GM21529 (cell line): ENCODE results near the gene HPF1.
A peak's percentile ranks its signal among the peaks of the same experiment; 100 is the strongest.
"Not testable (repeated sequence)": the region's sequence is repeated elsewhere in the genome, so short reads cannot be mapped to it uniquely, and the experiment has no call there.

Experiments used
- ATAC-seq: cut with Tn5 transposase; IDR thresholded peaks from one replicate; pipeline ENCODE4 v1.9.1; 2021; ENCODE audit not compliant: unreplicated experiment

The HPF1 gene

GRCh38 chr4:169741569-169741968 is 16.2 kb downstream of the HPF1 start:
- no peak for ATAC-seq

- not testable (repeated sequence) for ATAC-seq
These were observed 19.1 kb downstream of the HPF1 start for GRCh38 chr4:169738604-169739003.

- ATAC-seq = no peak
These were observed 27.2 kb downstream of the HPF1 start for GRCh38 chr4:169730564-169730963.

- ATAC-seq = peak; percentile 59
These were observed 30.1 kb downstream of the HPF1 start for GRCh38 chr4:169727616-169728015.

- no peak for ATAC-seq
These were observed 33.5 kb downstream of the HPF1 start for GRCh38 chr4:169724260-169724659.

GRCh38 chr4:169723207-169723965 is 34.4 kb downstream of the HPF1 start:
- no peak for ATAC-seq

- no peak for ATAC-seq
These were observed 37.2 kb downstream of the HPF1 start for GRCh38 chr4:169720529-169720928.

- ATAC-seq = no peak
These were observed 41.1 kb downstream of the HPF1 start for GRCh38 chr4:169716677-169717076.

GRCh38 chr4:169715826-169716225 is 41.9 kb downstream of the HPF1 start:
- no peak for ATAC-seq

GRCh38 chr4:169707958-169708643 is 49.6 kb downstream of the HPF1 start:
- ATAC-seq = no peak

- ATAC-seq = no peak
These were observed 59.4 kb downstream of the HPF1 start for GRCh38 chr4:169698331-169698730.

GRCh38 chr4:169690787-169691186 is 67.0 kb downstream of the HPF1 start:
- no peak for ATAC-seq

- no peak for ATAC-seq
These were observed 68.1 kb downstream of the HPF1 start for GRCh38 chr4:169689681-169690080.

- no peak for ATAC-seq
These were observed 75.2 kb downstream of the HPF1 start for GRCh38 chr4:169682372-169683047.
